HG02852 (cell line): ENCODE data around the gene HOXD11.

Experiments used
- ATAC-seq: cut with Tn5 transposase; IDR thresholded peaks from one replicate; pipeline ENCODE4 v1.9.1; 2021; ENCODE audit warnings: mild to moderate bottlenecking, moderate library complexity; ENCODE audit not compliant: unreplicated experiment

The HOXD11 gene

DNA sequence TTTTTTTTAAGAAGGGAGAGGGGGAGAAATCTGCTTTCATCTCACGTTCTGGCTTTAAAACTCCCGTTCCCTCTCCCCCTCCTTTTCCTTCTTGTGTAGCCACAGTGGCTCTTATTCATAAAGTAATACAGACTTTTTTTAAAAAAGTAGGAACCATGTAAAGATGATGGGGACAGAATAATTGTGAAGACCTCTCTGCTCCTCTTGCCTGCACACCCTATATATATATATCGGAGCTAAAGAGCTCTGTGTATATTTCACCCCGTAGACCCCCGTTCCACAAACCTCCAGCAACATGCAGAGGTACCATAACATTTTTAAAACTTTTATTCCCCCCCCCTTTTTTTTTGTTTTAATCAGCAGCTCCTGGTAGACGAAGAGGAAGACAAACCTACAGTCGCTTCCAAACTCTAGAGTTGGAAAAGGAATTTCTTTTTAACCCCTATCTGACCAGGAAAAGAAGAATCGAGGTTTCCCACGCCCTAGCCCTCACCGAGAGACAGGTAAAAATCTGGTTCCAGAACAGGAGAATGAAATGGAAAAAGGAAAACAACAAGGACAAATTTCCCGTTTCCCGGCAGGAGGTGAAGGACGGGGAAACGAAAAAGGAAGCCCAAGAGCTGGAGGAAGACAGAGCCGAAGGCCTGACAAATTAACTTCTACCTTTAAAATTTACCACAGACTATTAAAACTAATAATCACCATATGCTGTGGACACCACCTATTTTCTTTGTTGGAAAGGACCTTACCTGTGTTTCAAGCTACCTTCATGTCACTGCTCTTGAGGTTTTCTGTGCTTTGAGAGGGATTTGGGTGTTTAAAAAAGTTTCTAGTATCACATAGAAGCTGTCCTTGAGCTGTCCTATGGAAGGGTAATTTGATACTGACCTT, 24.1 kb downstream of the HOXD11 start:
- ATAC-seq = no peak

DNA sequence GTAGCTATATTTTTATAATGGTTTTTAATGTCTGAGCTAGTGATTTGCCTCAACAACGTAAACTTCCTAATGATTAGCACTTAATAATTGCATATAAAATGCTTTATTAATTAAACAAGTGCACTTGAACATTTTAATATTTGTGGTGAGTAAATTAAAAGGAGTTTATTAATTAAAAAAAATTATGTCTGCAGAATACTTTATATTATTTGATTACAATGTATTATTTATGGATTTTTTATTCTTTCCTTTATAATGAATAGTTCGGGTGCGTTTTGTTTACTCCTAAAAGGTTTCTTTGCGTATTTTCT, 24.7 kb downstream of the HOXD11 start:
- ATAC-seq = no peak

DNA sequence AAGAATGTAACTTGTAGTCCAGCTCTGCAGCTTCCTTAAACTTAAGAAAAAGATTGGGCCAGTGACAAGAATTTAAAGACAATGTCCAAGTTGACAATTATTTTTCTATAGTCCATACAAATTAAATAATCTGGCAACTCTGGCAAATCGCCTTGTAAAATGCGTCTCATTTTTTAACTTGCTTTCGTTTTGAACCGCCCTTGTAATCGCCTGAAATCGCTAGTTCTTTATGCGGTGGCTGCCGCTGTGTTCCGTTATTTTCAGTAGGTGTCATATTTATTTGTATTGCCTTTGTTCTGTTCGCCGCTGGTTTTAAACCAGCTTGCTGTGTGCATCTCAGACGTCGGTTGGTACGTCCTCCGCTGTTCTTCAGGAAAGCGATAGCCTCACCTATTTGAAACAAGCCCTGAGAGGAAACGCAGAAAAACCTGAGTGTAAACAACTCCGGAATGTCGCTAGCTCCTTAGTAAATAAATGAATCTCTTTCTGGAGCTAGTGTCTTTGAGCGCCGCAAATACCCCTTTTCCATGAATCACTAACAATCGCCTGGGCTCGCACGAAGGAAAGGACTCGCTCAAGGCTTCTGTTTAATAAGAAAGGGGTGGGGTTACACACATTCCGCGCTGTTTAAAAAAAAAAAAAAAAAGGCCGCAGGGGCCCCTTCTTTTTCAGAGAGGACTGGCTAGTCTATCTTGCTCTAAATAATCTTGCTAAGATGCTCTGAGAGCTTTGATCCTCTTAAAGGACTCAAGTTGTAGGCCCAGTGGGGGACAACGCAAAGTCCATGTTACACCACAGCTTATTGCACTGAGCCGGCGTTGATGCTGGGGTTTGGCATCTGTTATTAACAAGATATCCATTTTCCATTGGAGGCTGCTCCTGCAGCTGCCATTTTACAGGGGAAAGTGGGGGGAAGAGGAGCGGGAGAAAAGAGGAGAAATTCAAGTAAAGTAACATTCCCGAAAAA, 25.4 kb downstream of the HOXD11 start:
- ATAC-seq = no peak

DNA sequence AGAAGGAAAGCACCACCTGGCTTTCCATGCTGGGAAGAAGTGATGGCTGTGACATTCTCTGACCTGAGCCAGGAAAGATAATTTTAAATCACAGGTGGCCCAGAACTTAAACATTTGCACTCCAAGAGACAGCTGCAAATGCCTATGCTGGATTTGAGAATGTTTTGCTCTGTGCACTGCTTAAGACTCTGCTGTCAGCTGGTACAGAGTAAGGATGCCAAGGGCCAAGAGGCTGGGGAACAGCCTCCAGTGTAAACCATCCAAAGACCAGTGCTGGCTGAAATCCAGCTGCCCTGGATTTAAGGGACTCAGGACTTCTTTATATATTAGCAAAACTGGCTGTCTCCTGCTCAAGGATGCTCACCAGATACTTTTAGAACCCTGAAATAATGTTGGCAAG, 26.3 kb downstream of the HOXD11 start:
- ATAC-seq = no peak

DNA sequence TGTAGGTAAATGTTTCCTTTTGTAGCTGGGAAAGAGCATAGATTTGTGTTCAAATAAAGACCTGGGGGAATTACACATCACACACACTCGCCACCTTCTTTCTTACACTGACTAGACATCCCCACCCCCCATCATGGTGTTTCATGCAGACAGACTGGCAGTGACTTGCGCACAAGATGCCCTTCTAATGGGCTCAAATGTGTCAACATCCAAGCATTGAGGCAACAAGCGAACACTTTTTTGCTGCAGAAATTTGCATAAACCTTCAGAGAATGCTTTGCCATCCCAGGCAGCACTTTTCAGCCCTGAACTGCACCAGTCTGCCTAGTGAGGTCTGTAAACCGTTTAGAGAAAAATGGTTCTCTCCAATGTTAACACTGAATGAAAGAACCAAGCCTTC, 27.0 kb downstream of the HOXD11 start:
- ATAC-seq = no peak

DNA sequence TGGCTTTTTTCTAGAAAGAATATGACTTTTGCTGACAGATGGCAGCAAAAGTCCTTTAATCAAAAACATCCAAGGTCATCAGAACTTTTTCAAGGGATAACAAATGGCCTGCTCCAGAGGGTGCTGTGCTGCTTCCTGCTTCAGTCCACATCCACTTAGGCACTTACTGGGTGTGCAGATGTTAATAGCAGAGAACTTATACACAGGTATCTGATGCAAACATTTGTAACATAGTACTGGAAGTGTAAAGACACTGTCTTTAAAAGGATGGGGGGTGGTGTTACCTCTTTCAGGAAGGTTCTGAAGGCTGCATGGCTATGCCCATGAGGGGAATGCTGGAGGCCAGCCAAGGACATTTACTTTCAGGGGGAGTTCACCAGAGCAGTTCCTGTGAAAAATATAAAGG, 28.0 kb downstream of the HOXD11 start:
- ATAC-seq = no peak

DNA sequence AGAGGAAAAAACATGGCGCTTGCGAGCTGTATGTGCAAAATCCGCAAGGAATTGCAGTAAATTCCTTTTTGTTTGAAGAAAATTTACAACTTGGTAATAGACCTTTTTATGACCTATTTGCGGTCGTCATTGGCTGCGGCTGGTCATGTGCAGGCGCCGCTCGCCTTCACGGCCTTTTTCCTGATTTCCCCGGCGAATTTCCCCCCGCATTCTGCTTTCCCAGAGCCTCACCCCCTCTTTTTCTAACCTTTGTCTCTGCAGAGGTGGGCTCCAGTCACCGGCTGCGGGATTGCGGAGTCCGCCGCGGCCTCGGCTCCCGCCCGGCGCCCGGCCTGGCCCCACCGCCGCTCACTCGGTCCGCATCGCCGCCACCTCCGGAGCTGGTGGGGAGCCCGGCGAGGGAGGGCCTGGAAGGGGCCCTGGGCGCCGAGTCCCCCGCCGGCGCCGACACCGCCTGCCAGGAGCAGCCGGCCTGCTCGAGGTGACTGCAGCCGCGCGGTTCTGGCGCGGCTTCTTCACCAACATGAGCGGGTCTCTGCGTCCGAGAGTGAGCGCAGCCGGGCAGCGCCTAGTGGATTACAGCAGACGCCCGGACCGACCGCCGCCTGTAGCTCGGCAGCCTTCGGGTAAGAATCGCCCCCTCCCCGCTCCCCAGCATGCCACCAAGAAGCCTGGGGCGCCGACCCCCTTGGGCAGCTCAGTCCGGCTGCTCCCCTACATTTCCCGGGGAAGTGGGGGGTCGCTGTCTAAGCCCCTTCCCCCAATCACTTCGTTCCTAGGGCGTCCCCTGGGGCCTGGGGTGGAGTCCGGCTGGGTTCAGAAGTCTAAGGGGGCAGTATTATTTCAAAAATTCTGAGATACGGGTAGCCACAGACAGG, 29.5 kb downstream of the HOXD11 start:
- ATAC-seq = no peak

DNA sequence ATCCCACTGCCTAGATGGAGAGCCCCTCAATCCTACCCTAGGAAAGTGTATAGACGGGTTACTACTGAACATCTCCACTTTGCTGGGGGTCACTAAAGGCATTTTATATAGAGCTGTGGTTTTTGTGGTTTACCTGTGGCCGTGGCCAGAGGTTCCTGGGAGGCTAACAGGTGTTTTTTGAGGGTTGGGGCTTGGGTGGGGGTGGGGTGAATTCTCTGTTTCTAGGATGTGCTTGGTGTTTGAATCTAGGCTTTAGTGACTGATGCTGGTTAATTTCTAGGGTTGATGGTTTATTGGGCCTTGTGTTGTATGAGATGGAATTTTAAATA, 30.1 kb downstream of the HOXD11 start:
- ATAC-seq = no peak

DNA sequence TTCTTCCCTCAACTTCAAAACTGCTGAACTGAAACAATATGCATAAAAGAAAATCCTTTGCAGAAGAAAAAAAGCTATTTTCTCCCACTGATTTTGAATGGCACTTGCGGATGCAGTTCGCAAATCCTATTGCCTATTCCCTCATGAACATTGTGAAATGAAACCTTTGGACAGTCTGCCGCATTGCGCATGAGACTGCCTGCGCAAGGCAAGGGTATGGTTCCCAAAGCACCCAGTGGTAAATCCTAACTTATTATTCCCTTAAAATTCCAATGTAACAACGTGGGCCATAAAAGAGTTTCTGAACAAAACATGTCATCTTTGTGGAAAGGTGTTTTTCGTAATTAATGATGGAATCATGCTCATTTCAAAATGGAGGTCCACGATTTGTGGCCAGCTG, 30.8 kb downstream of the HOXD11 start:
- no peak for ATAC-seq

DNA sequence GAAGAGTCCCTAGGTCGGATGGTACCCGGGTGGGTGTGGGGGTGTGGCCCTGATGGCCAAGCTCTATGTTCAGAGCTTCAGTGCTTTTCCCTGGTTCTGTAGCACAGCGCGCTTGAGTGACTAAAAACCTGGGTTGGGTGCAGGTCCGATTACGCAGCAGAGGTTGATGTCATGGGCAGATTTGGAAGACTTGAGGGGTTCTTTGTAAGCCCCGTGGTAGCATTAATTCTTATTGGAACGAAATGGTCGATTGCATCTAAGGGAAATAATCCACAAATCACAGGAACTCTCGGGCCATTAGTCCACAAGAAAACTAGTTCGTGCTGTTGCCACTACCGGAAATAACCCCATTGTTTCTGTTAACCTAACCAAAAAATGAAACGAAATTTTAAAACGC, 31.4 kb downstream of the HOXD11 start:
- ATAC-seq = no peak

DNA sequence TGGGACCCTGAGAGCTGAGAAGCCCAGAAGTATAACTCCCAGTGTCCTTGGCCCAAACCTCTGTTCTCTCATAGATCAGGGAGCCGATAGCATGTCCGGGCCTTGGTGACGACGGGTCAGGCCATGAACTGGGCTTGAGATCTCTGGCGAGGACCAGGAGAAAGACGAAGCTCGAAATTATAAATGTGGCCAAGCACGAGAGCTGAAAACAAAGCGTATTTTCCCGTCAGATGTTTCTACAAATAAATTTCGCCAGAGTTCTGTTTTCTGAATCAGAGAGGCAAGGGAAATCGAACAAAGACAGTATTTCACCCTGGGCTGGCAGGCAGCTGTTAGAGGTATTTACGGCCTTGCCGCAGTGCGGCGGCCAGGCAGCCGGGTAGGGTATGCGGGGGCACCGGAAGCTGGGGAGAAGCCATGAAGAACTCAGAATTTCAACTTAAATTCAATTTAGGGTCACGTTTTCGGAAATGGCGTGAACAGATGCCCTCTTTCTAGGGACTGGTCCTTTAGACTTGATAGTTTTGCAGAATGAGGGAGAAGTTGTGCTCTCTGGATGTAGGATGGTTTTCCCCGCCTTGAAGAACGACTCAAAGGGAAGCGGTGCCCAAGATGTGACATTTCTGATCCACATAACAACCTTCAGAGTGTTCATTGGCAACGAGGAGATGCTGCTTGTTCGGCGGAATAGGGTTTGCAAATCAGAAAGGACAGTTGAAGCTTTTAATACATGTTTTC, 32.0 kb downstream of the HOXD11 start:
- ATAC-seq = no peak

DNA sequence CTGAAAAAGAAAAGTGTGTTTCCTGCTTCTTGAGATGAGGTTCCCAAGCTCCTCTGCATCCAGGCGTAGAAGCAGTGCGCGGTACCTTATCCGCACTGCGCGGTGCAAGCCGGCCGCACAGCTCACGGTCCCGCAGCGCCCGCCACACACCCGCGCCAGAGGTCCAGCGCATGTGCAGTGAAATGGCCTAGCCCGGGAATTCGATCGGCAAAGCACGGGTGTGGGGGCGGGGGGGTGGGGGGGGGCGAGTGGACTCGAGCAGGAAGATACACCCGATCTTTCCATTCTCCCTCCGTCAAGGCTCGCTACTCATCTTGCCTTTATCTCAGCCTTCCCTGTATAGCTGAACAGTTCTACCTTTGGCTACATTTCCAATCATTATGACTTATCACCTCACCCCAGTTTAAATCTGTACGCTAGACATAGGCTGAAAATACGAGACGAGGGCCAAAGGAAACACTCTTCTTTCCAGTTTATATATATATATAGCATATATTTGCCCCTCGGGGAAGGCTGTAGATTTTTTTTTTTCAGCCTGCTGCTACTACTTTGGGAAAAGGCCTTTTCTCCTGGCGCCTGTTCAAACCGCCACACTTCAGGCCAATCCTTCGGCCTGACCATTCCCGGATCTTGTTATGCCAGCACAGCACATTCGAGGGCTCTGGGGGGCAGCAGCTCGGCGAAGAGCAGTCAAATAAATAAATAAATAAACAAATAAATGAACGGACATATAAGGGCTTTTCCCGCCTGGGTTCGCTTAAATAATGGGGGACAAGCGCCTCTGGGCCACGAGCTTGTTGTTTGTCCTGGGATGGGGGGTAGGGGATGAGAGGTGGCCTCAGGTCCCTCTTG, 32.8 kb downstream of the HOXD11 start:
- ATAC-seq = no peak

DNA sequence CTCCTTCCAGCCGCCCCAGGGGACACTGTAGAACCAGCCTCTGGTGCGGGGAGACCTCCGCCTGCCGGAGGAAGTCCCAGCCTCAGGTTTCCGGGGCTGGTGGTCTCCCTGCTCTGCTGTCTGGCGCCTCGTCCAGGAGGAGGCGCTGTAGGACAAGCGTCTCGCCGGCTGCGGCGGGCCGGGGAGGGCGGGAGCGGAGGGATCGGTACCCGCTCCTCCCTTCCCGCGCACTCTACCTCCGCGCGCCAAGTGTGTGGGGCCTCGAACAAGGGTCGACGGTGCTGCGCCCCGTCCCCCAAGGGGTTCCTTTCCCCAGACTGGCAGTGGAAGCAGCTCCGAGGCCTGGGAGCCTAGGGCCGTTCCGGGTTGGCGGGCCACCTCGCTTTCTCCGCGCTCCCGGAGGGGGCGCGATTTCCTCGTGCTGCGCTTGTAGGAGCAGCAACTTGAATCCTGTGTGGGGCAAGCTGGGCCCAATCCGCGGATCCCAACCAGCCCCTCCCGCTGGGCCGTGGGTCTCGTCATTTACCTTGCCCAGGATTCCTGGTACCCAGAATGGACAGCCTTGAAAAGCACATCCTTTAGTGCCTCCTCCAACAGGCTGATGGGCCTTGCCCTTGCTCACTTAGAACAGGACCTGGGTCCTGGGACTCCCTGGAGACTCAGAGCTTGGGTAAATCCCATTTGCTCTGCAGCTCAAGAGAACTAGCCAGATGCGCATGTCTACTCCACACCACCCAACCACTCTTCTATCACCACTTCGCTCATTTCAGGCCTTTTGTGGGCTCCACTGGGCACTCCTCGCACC, 33.6 kb downstream of the HOXD11 start:
- ATAC-seq = peak; percentile 94

DNA sequence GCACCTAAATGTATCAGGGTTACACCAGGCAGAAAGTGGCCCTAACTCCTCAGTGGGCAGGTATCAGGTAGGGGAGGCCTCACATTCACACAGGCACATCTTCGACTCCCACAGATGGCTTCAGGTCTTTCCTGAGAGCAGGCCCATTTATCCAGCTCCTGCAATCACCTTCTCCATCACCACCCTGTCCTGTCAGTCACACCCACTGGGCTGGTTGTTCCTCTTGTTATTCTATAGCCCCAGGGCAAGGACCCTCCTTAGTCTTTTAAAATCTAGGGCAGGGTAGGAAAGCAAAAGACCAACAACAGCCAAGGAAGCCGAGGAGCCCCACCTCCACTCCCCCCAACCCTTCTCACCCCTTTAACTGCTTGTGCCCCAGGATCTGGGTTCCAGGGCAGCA, 35.2 kb downstream of the HOXD11 start:
- no peak for ATAC-seq

DNA sequence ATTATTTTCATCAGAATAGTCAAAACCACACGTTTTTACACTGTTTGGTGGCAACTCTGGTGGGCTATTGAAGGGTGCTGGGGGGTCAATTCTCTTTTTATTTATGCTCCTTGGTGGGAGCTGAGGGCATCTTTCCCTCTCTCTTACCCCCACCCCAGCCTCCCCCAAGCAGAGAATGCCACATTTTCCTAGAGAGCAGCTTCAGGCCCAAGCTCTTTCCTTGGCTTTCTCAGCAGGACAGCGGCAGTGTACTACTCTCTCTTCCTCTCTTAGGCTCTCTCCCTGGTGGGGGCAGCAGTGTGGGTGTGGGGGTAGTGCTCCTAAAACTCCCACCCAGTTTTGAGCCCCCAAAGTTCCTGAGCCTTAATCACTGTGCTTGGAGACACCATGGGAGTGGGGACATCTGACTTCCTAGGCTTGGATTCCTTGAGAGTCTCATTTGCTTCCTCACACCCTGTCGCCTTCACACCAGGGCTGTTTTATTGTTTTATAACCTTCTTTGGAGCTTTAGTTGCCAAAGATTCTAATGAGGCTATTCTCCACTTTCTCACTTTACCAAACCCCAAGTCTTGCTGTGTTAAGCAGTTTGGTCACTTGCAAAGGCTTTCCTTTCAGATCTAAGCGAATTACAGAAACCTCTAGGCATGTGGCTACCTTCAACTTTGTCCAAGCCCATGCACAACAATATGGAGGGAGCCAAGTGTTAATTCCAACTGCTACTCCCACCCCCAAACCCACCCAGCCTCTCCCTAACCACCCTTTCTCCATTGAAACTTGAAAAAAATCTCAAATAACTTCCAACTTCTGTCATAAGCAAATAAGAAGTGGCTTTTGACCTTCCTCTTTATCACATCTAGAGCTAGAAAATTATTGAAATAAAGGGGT, 38.2 kb downstream of the HOXD11 start:
- no peak for ATAC-seq

DNA sequence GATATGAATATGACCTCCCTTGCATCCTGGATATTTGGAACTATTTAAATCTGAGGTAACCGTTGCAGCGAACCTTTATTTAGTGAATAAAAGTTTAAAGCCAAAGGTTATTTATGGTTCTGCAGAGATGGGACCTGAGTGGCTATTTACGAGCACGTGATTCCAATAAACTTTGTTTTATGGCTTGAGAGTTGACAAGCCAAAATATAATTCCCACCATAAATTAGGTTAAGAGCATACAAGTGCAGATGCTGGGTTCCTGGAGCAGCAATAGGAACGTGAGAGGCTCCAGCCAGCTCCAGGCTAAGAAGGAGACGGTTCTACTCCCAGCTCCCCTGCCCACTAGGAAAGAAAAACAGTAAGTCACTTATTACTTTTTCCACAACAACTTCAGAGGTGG, 39.0 kb downstream of the HOXD11 start:
- no peak for ATAC-seq

DNA sequence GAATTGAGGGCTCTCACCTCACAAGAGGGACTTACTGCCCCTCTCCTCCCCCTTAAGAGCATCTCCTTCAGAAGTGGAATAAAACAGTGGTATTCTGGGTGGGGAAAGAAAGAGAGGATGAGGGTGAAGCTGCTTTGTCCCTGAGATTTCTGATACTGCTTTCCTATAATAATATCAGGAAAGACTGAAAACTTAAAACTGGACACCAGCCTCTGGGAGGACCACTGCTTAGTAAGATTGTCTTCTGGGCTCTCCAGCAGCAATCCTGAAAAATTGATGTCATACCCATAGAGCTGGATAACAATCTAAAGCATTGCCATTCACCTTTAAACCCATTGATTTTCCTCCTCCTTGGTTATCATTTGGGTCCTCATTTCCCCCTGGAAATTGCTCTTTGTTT, 39.6 kb downstream of the HOXD11 start:
- no peak for ATAC-seq
